DMS53 treated with DMSO at 0.1 percent for 48 hours (cell line): ENCODE measurements around the gene MYOZ1.

Source experiments
- DNase-seq: peaks from one replicate; lab custom pipeline; 2025; ENCODE audit not compliant: unreplicated experiment; lab: John Stamatoyannopoulos, UW

Gene MYOZ1

DNA sequence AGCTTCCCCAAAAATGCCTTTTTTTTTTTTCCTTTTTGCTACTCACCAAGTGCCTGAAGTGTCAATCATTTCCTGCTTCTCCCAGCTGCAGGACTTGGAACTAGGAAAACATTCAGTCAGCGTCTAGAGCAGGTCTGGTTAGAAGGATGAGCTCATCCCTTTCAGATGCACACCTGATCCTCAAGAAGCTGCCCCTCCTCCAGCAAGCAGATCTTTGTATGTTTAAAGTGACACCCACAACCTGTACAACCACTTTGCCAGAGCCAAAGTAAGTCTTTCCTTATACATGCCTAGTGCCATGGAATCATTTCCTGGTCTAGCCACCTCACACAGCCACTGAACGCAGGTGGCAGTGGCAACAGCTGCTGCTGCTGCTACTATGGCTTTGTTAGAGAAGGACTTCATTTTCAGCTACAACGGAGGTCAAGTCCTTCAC lies 39.8 kb downstream of the MYOZ1 start:
- peak; percentile 93 for DNase-seq

DNA sequence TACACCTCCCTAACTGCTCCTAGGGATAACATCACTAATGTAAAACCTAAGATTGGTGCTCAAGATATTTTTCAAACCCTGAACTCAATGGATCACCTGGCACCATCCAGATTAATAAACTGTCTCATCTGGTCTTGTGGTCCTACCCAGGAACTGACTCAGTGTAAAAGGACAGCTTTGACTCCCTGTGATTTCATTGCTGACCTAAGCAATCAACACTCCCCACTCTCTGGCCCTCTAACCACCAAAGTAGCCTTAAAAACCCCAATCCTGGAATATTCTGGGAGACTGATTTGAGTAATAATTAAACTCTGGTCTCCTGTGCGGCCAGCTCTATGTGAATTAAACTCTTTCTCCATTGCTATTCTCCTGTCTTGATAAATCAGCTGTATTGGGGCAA lies 43.9 kb downstream of the MYOZ1 start:
- no peak for DNase-seq

DNA sequence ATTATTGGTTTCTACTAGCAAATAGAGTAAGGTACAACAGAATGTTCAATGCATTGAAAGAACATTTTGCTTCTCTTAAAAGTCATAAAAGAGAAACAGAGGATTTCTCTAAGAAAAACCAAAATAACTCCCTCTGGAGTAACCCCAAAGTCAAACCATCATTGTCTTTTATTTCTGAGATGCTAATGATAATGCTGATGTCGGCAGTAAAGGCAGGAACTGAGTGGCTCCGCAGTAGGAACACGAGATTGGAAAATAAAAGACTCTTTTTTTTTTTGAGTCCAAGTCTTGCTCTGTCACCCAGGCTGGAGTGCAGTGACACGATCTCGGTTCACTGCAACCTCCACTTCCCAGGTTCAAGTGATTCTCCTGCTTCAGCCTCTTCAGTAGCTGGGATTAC lies 47.5 kb downstream of the MYOZ1 start:
- DNase-seq: no peak

DNA sequence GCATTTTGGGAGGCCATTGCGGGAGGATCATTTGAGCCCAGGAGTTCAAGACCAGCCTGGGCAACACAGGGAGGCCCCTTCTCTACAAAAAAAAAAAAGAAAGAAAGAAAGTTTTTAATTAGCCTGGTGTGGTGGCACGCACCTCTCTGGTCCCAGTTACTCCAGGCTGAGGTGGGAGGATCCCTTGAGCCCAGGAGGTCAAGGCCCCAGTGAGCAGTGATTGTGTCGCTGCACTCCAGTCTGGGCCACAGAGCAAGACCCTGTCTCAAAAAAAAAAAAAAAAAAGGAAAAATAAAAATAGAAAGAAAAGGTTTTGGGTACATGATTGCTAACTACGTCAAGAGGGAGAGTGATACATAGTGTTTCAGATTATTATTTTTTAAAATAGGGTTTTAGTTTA lies 48.2 kb downstream of the MYOZ1 start:
- no peak for DNase-seq

DNA sequence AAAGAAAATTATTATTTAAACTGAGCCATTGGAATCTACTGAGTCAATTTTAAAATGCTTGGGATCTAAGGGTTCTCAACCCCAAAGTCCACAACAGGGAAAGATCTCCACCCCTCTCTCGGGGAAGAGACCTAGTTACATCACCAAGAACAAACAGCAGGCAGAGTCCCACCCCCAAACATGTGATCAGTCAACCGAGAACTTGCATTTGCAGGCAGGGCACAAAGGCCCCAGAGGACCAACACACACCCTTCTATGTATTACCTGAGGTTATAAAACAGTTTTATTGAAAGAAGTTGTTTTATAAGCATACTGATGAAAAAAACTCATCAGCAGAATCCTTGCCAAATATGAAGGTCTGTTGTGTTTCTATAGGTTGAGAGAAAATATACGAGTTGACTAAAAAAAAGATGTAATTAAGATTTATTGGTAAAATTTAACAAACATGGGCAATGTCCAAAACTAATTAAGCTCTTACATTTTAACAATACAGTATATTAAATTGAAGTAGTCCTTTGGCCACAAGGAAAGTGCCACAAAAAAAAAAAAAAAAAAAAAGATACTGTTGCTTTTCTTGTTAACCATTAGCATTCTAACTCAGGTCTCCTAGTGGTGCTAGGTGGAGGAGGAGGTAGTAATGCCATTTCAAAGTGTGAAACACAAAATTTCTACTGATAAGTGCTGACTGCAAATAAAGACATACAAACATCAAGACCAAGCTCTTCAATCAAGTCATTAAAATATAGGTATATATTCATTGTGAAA lies 49.2 kb downstream of the MYOZ1 start:
- peak; percentile 70 for DNase-seq

DNA sequence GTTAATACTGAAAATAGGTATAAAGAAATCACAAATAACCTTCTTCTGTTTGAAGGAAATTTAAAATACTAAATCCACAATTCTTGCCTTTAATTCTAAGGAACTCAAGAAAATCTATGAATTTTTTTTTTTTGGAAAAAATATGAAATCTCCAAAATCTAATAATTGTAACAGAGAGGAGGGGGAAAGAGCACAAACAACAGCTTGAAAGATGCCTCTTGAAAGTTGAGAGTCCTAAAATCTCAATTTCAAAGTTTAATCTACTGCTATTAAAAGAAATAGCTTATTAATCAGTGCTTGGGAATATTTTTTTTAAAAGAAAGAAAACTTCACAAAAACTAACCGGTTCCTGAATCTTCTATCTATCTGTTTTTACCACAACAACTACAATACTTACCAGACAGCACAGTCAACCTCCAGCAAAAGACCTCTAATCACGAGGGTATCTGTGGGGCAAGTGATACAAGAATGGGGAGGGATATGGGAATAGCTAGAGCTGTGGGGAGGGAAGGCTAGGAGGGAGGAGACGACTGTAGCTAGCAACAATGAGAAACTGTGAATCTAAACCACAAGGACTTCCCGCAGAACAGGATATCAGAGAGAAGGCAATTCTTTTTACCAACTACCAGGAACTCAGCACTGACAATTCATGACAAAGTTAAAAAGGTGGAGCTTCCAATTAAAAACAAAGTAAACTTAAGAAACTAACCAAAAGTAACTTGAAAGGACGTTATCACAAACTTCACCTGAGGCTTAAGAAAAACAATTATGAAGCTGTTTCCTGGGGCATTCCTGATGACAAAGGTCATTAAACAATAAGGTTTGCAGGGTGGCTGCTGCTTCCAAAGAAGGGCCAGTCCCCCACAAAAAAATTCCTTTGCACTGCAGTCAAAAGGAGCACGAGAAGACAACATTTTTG lies 50.1 kb downstream of the MYOZ1 start, which contains the start of gene USP54:
USP54 (minus strand) TSS at position 462 of the 919 bp plus-strand sequence. CDS start 15,684 bp downstream, outside the sequence.
- no peak for DNase-seq

DNA sequence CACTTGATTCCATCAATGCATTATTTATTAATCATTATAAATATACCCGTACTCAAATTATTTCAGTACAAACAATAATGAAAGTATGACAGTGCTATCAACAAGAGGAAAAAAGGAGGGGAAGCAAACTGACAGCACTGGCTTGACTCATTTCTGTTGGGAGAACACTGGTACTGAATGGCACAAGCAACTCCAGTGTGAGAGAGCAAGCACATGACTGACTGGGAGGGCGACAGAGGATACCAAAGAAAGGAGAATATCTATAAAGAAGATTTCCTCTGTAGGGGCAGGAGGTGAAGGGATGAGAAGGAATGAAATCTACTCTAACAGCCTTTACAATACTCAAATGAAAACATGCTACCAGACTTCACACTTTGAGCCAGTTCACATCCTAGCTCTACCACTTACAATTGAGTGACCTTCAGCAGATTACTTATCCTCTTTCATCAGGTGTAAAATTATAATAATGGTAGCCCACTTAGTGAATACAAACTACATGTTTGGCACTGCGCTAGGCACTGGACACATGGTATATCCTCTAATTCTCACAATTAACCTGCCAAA lies 51.6 kb downstream of the MYOZ1 start:
- no peak for DNase-seq

DNA sequence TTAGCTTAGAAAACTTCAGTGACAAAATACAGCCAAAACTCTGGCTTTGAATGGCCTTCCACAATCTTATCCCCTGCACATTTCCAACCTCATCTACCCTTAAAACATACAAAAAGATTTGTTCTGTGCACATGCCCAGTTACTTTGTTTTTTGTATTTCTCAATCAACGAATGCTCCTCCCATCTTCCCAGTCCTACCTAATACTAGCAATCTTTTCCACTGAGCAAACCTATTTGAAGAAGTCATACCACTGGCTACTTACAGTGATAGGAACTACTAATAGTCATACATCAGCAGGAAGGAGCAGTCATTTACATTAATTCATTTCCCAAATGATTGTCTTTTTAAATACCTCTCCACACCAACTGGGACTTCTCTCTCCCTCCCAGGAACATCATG lies 52.6 kb downstream of the MYOZ1 start:
- DNase-seq: no peak

DNA sequence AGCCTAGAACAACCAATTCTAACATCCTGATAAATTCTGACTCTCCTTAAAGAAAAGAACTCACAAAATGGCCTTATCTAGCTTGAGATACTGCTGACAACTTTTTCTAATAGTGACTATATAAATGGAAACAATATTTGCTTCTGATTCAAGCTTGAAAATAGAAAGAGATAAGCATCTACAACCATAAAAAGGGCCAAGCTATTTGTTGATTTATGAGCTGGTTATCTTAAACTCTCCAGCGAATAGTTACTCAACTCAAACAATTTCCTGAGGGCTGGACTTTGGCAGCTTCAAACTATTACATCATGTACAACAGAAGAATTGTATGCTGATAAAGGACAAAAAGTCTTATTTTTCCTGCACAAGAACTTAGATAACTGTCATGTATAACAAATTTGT lies 54.7 kb downstream of the MYOZ1 start:
- DNase-seq: no peak

DNA sequence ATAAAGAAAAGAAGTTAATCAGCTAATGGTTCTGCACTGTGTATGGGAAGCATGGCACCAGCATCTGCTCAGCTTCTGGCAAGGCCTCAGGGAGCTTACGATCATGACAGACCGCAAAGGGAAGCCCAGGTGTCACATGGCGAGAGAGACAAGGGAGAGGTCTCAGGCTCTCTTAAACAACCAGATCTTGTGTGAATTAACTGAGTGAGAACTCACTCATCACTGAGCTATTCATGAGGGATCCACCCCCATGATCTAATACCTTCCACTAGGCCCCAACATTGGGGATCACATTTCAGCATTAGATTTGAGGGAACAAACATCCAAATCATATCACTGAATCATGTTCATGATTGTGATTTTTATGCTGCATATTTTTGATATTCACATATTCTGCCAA lies 55.9 kb downstream of the MYOZ1 start:
- DNase-seq: no peak

DNA sequence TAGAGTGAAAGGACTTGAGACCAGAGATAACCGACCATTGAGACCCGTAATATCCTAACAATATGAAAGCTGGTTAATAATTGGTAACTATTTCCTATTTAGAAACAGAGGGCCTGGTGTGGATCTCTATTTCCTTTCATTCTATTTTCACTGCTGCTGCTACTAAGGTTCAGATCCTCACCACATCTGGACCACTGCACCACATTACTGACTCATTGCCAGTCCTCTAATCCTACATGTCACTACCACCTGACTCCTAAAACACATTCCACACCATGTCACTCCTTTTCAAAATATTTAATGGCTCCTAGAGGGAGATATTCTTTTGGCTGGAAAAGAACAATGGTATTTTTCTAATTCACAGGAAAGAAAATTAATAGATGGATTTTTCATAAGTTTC lies 56.5 kb downstream of the MYOZ1 start:
- no peak for DNase-seq

DNA sequence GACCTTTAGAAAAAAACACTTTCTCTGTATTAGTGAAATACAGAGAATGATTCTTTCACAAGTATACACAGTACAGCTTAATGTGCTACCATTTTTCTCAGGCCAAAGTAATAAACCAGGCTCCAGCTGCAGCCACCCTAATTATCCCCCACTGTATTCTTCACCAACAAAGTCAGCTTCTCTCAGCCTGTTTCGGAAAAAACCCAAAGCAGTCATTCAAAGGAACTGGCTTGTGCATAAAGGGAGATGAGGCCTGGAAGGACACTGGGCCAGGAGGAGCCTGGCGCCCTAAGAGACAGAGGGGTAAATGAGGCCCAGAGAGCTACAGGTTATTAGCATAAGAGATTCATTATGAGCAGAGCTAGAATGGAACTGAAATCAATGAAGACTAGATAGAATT lies 59.4 kb downstream of the MYOZ1 start:
- no peak for DNase-seq
